HG02970 (cell line): ENCODE measurements around the gene ENDOG.
A peak's percentile ranks its signal among the peaks of the same experiment; 100 is the strongest.
"Not testable (repeated sequence)": the region's sequence is repeated elsewhere in the genome, so short reads cannot be mapped to it uniquely, and the experiment has no call there.

Experiments
- ATAC-seq: cut with Tn5 transposase; IDR thresholded peaks from one replicate; pipeline ENCODE4 v1.9.1; 2021; ENCODE audit warnings: mild to moderate bottlenecking, moderate library complexity, moderate number of reproducible peaks; ENCODE audit not compliant: unreplicated experiment, low FRiP score

ENDOG gene

GRCh38 chr9:128860937-128861336, 42.6 kb downstream of the ENDOG start:
- ATAC-seq: no peak

- ATAC-seq: no peak
Measured at GRCh38 chr9:128861501-128861900, 43.2 kb downstream of the ENDOG start.

- ATAC-seq: no peak
Measured at GRCh38 chr9:128862401-128862851, 44.1 kb downstream of the ENDOG start.

GRCh38 chr9:128863647-128864046, 45.3 kb downstream of the ENDOG start:
- peak; percentile 64 for ATAC-seq

- ATAC-seq: no peak
Measured at GRCh38 chr9:128870128-128870940, 52.0 kb downstream of the ENDOG start.

- not testable (repeated sequence) for ATAC-seq
Measured at GRCh38 chr9:128870941-128871265, 52.6 kb downstream of the ENDOG start.
